ENCODE results near the gene ZDHHC11B.
"Not testable (repeated sequence)": the region's sequence is repeated elsewhere in the genome, so short reads cannot be mapped to it uniquely, and the experiment has no call there.

ZDHHC11B gene

GRCh38 chr5:797986-798385 lies 13.5 kb upstream of the ZDHHC11B start:
- H3K9me3 Mint-ChIP-seq, result peaks cover 7 to 33% of the 10 kb centered on the region in 2 donors
- not testable (repeated sequence) for H3K27me3 Mint-ChIP-seq, H3K27ac Mint-ChIP-seq, H3K4me3 Mint-ChIP-seq, DNase-seq, ATAC-seq, H3K4me1 Mint-ChIP-seq

- Mint-ChIP-seq H3K27ac (peak overlapping the region in 1 of 2 donors; percentile 82), H3K9me3 (peaks cover 7 to 17% of the 10 kb centered on the region in 2 donors)
- ATAC-seq, H3K4me1 Mint-ChIP-seq, H3K27me3 Mint-ChIP-seq, DNase-seq, H3K4me3 Mint-ChIP-seq: not testable (repeated sequence)
Observed at GRCh38 chr5:795873-796272, 11.3 kb upstream of the ZDHHC11B start.

- not testable (repeated sequence) for H3K27ac Mint-ChIP-seq, H3K4me3 Mint-ChIP-seq, ATAC-seq, H3K4me1 Mint-ChIP-seq, DNase-seq
- Mint-ChIP-seq H3K27me3 (peaks cover 15% of the 10 kb centered on the region), H3K9me3 (peaks cover 13 to 25% of the 10 kb centered on the region in 2 donors)
Observed at GRCh38 chr5:794948-795347, 10.4 kb upstream of the ZDHHC11B start.

GRCh38 chr5:788703-789102 lies 4.2 kb upstream of the ZDHHC11B start:
- Mint-ChIP-seq H3K9me3 (peaks cover 20 to 30% of the 10 kb centered on the region in 2 donors), H3K27me3 (peaks cover 37% of the 10 kb centered on the region)
- not testable (repeated sequence) for ATAC-seq, H3K4me1 Mint-ChIP-seq, H3K27ac Mint-ChIP-seq, H3K4me3 Mint-ChIP-seq, DNase-seq

- H3K4me3 Mint-ChIP-seq, ATAC-seq, H3K27ac Mint-ChIP-seq, DNase-seq: not testable (repeated sequence)
- Mint-ChIP-seq H3K9me3 (peaks cover 14 to 30% of the 10 kb centered on the region in 2 donors), H3K4me1 (peaks cover 13% of the 10 kb centered on the region), H3K27me3 (peaks cover 41% of the 10 kb centered on the region)
Observed at GRCh38 chr5:787857-788233, 3.3 kb upstream of the ZDHHC11B start.

GRCh38 chr5:787224-787856 lies 2.8 kb upstream of the ZDHHC11B start:
- not testable (repeated sequence) for ATAC-seq, DNase-seq, H3K4me3 Mint-ChIP-seq, H3K27ac Mint-ChIP-seq
- H3K9me3 Mint-ChIP-seq, result peaks cover 14 to 30% of the 10 kb centered on the region in 2 donors
- peaks cover 41% of the 10 kb centered on the region for H3K27me3 Mint-ChIP-seq
- peaks cover 13% of the 10 kb centered on the region for H3K4me1 Mint-ChIP-seq

- Mint-ChIP-seq H3K9me3 (peaks cover 10 to 25% of the 10 kb centered on the region in 2 donors), H3K27me3 (peaks cover 36% of the 10 kb centered on the region), H3K4me3 (peak overlapping the region; percentile 81 to 84)
- not testable (repeated sequence) for H3K27ac Mint-ChIP-seq, H3K4me1 Mint-ChIP-seq, DNase-seq
- peak; percentile 46 for ATAC-seq
Observed at GRCh38 chr5:785181-785705, 714 bp upstream of the ZDHHC11B start.

GRCh38 chr5:783881-784427 lies 575 bp downstream of the ZDHHC11B start:
- H3K4me3 Mint-ChIP-seq, result peak overlapping the region; percentile 81 to 84
- H3K27ac Mint-ChIP-seq, H3K4me1 Mint-ChIP-seq, ATAC-seq: not testable (repeated sequence)
- H3K27me3 Mint-ChIP-seq, result peaks cover 24% of the 10 kb centered on the region
- DNase-seq, result peak in 1 of 2 donors; percentile 46
- H3K9me3 Mint-ChIP-seq, result peaks cover 0 to 13% of the 10 kb centered on the region in 2 donors

GRCh38 chr5:783049-783802 lies 1.3 kb downstream of the ZDHHC11B start:
- DNase-seq, H3K4me1 Mint-ChIP-seq, H3K27ac Mint-ChIP-seq, H3K9me3 Mint-ChIP-seq: not testable (repeated sequence)
- H3K4me3 Mint-ChIP-seq, result peak overlapping the region; percentile 81 to 84
- peaks cover 23% of the 10 kb centered on the region for H3K27me3 Mint-ChIP-seq
- peak; percentile 18 for ATAC-seq

GRCh38 chr5:782356-782755 lies 2.2 kb downstream of the ZDHHC11B start:
- not testable (repeated sequence) for H3K9me3 Mint-ChIP-seq, H3K27ac Mint-ChIP-seq, DNase-seq, ATAC-seq, H3K4me3 Mint-ChIP-seq, H3K4me1 Mint-ChIP-seq
- H3K27me3 Mint-ChIP-seq, result peaks cover 17% of the 10 kb centered on the region

- peaks cover 17% of the 10 kb centered on the region for H3K27me3 Mint-ChIP-seq
- not testable (repeated sequence) for H3K4me1 Mint-ChIP-seq, H3K4me3 Mint-ChIP-seq, H3K27ac Mint-ChIP-seq, ATAC-seq, H3K9me3 Mint-ChIP-seq, DNase-seq
Observed at GRCh38 chr5:780571-780970, 4.0 kb downstream of the ZDHHC11B start.

GRCh38 chr5:778967-779366 lies 5.6 kb downstream of the ZDHHC11B start:
- not testable (repeated sequence) for DNase-seq, H3K27ac Mint-ChIP-seq
- peaks cover 15% of the 10 kb centered on the region for H3K27me3 Mint-ChIP-seq

GRCh38 chr5:778421-778820 lies 6.1 kb downstream of the ZDHHC11B start:
- H3K4me3 Mint-ChIP-seq, H3K4me1 Mint-ChIP-seq, H3K27ac Mint-ChIP-seq, H3K9me3 Mint-ChIP-seq, ATAC-seq, DNase-seq, H3K27me3 Mint-ChIP-seq: not testable (repeated sequence)

More at GRCh38 chr5:778967-779366, 5.6 kb downstream of the ZDHHC11B start:
- H3K4me3 Mint-ChIP-seq, ATAC-seq, H3K9me3 Mint-ChIP-seq, H3K4me1 Mint-ChIP-seq: not testable (repeated sequence)

- ATAC-seq (peak; percentile 35), DNase-seq (no peak)
- Mint-ChIP-seq H3K9me3 (no peaks in the 10 kb centered on the region), H3K27ac (no peak overlapping the region), H3K4me1 (no peaks in the 10 kb centered on the region), H3K27me3 (peaks cover 8% of the 10 kb centered on the region), H3K4me3 (no peak overlapping the region)
Observed at GRCh38 chr5:777756-778161, 6.8 kb downstream of the ZDHHC11B start.

- ATAC-seq, result no peak
- no peak for DNase-seq
- H3K4me1 Mint-ChIP-seq, result no peaks in the 10 kb centered on the region
- H3K4me3 Mint-ChIP-seq, result no peak overlapping the region
- no peak overlapping the region for H3K27ac Mint-ChIP-seq
- H3K27me3 Mint-ChIP-seq, result peaks cover 8% of the 10 kb centered on the region
- H3K9me3 Mint-ChIP-seq, result no peaks in the 10 kb centered on the region
Observed at GRCh38 chr5:776862-777711, 7.4 kb downstream of the ZDHHC11B start.
